Sigmoid colon (tissue), 7 donors: ENCODE results near the gene PAX3. TPM values are rescaled to one million over a fixed set of nuclear protein-coding genes. Genes with fewer than 3 reads are reported as not detected.

ENCODE experiments used
- DNase-seq: peaks from one replicate; pipeline ENCODE4 v3.0.0-alpha.2; 2019
- H3K27ac ChIP-seq, 4 donors: fragments of 200-600 bp; sonication (generic); one replicate each; pipeline ENCODE4 v1.5.1; 2016 to 2019; ENCODE audit warnings: mild to moderate bottlenecking in 1 of 4
- H3K27me3 ChIP-seq, 3 donors: fragments of 200-600 bp; sonication (generic); one replicate each; pipeline ENCODE4 v1.5.1; 2019; ENCODE audit warnings: mild to moderate bottlenecking in 1 of 3
- H3K36me3 ChIP-seq, 4 donors: fragments of 200-600 bp; sonication (generic); one replicate each; pipeline ENCODE4 v1.5.1; 2016 to 2019
- H3K4me1 ChIP-seq, 4 donors: fragments of 200-600 bp; sonication (generic); one replicate each; pipeline ENCODE4 v1.5.1; 2017 to 2019
- H3K4me3 ChIP-seq, 4 donors: fragments of 200-600 bp; sonication (generic); one replicate each; pipeline ENCODE4 v1.5.1; 2017 to 2019; ENCODE audit warnings: mild to moderate bottlenecking in 2 of 4, moderate library complexity in 1 of 4
- H3K9me3 ChIP-seq, 4 donors: fragments of 200-600 bp in 3 of 4; sonication (generic) in 3 of 4; one replicate each; pipeline versions ENCODE4 v1.5.1 to v1.6.1; 2013 to 2019
- EP300 ChIP-seq, 4 donors: sonication (generic); formaldehyde crosslinking; IDR thresholded peaks; one replicate each; pipeline ENCODE4 v1.6.1; 2017; ENCODE audit warnings: antibody characterized with exemption in 4 of 4
- POLR2A ChIP-seq, 2 donors: fragments of 450-650 bp; IDR thresholded peaks; one replicate each; pipeline ENCODE4 v1.6.1; 2016; ENCODE audit warnings: antibody characterized with exemption in 2 of 2, mild to moderate bottlenecking in 2 of 2, moderate library complexity in 2 of 2
- POLR2AphosphoS5 ChIP-seq, 4 donors: sonication (generic); formaldehyde crosslinking; IDR thresholded peaks; one replicate each; pipeline ENCODE4 v1.6.1; 2017; ENCODE audit warnings: antibody characterized with exemption in 4 of 4
- WGBS, 2 donors: extraction: QIAGEN DNeasy Blood & Tissue Kit; methylation state at CpG; one replicate each; pipeline ENCODE4 v1.1.7; 2013; 5-methylcytosine and 5-hydroxymethylcytosine counted together
- intact Hi-C: fragments of 100-400 bp; cut with DNase I; formaldehyde crosslinking; loops from one replicate; pipeline ENCODE4 v1.15.1; 2023
- polyA plus RNA-seq, 3 donors: library from polyadenylated mRNA; stranded (reverse); fragments of 200-250 nt; gene quantifications; one replicate each; pipeline ENCODE4 v1.2.3, GENCODE V29; 2013
- total RNA-seq, 4 donors: library from RNA; depleted of rRNA; stranded (reverse); fragments of >200 nt; gene quantifications; one replicate each; pipeline ENCODE4 v1.1.0, GENCODE V29; 2016
- TF ChIP-seq, protein P1 (sequence below), 4 experiments: fragments of 450-650 bp in 3 of 4; fragments of 200-600 bp in 1 of 4; IDR thresholded peaks; one replicate each; pipeline ENCODE4 v1.5.1; 2016 to 2019; ENCODE audit warnings: antibody characterized with exemption in 4 of 4, mild to moderate bottlenecking in 3 of 4, moderate library complexity in 2 of 4
- donor health status: healthy with polysubstance abuse.
- donor health status: Bipolar disorder and iron deficiency.
- donor health status: healthy.

Gene PAX3
- total and polyA plus RNA-seq, 7 donors = not detected

DNA sequence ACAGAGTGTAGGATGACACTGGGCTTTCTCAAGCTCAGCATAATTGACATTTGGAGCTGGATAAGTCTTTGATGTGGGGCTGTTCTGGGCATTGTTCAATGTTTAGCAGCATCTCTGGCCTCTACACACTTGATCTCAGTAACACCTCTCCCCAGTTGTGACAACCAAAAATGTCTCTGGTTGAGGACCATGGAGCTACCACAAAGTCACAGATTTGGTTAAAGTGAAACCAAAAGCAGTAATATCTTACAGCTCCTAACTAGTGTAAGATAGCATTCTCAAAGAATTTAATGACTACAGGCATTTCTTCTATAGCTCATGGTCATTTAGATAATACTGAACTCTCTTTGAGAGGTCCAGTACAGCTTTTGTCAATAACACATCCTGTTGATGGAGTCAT lies 23.4 kb upstream of the PAX3 start:
- intact Hi-C loops = no loop called here
- Histone ChIP-seq H3K9me3 (no peaks in the 10 kb centered on the region), H3K27ac (no peak overlapping the region), H3K4me3 (no peak overlapping the region), H3K4me1 (peaks cover 0 to 26% (median 22%) of the 10 kb centered on the region in 4 donors), H3K36me3 (no peaks in the 10 kb centered on the region), H3K27me3 (peaks cover 3 to 26% (median 7%) of the 10 kb centered on the region in 3 donors)
- DNase-seq = no peak
- no peak for TF ChIP-seq EP300 (IDR thresholded peaks at IDR 0.05)
- TF ChIP-seq, protein P1, sequence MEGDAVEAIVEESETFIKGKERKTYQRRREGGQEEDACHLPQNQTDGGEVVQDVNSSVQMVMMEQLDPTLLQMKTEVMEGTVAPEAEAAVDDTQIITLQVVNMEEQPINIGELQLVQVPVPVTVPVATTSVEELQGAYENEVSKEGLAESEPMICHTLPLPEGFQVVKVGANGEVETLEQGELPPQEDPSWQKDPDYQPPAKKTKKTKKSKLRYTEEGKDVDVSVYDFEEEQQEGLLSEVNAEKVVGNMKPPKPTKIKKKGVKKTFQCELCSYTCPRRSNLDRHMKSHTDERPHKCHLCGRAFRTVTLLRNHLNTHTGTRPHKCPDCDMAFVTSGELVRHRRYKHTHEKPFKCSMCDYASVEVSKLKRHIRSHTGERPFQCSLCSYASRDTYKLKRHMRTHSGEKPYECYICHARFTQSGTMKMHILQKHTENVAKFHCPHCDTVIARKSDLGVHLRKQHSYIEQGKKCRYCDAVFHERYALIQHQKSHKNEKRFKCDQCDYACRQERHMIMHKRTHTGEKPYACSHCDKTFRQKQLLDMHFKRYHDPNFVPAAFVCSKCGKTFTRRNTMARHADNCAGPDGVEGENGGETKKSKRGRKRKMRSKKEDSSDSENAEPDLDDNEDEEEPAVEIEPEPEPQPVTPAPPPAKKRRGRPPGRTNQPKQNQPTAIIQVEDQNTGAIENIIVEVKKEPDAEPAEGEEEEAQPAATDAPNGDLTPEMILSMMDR (IDR thresholded peaks at IDR 0.05) = no peak
- TF ChIP-seq POLR2AphosphoS5 (IDR thresholded peaks at IDR 0.05) = no peak
- TF ChIP-seq POLR2A (IDR thresholded peaks at IDR 0.05) = no peak

DNA sequence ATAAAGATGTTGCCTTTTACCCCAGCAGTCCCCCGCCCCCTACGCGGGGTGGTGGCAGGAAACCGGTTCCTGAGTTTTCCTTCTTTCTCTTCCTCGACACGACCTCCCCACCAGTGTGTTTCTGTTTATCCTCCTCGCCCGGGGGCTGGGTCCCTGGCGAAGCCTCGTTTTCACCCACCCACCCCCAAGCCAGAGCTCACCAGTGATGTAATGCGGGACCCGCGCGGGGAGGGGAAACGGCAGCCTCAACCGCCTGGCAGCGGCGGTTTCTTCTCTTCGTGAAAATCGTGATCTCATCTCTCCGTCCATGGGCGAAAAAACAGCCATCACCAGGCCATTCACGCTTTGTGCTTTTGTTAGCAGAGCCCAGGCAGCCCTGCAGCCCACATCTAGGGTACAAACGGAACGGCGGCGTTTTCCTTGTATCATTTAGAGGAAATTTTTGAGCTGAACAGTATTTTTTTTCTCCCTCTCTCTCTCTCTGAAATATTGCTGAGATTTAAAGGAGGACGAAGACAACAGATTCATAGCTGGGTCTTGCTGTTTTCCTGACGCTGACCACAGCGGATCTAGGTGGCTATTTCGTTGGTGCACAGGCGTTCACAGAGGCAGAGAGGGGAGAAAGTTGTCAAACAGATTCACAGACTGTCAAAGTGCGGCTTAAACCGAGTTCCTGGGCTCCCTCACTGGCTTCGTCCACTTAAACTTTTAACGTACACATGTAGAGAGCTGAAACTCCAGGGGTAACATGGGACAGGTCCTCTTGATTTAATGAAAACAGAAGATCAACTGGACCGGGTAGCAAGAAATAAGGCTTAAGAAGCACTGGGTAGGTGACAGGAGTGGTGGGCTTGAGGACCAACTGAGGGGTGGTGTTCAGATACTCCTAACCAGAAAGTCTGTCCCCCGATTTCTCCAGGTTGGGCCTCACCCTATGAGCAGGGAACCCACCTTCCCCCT lies 21.9 kb upstream of the PAX3 start:
- H3K4me3 ChIP-seq = peak overlapping the region; percentile 41 to 67 (median 50)
- intact Hi-C loops = no loop called here
- H3K9me3 ChIP-seq = no peaks in the 10 kb centered on the region
- DNase-seq = no peak
- peaks cover 3 to 39% (median 19%) of the 10 kb centered on the region in 3 donors for H3K27me3 ChIP-seq
- H3K4me1 ChIP-seq = peaks cover 0 to 26% (median 22%) of the 10 kb centered on the region in 4 donors
- WGBS, 2 donors = 19 to 23% methylated on average over 38 of the region's 38 CpGs
- peak overlapping the region; percentile 55 to 85 (median 61) for H3K27ac ChIP-seq
- TF ChIP-seq, protein P1 (IDR thresholded peaks at IDR 0.05) = no peak
- no peak for TF ChIP-seq EP300 (IDR thresholded peaks at IDR 0.05)
- no peak for TF ChIP-seq POLR2A (IDR thresholded peaks at IDR 0.05)
- no peak for TF ChIP-seq POLR2AphosphoS5 (IDR thresholded peaks at IDR 0.05)
- no peaks in the 10 kb centered on the region for H3K36me3 ChIP-seq

DNA sequence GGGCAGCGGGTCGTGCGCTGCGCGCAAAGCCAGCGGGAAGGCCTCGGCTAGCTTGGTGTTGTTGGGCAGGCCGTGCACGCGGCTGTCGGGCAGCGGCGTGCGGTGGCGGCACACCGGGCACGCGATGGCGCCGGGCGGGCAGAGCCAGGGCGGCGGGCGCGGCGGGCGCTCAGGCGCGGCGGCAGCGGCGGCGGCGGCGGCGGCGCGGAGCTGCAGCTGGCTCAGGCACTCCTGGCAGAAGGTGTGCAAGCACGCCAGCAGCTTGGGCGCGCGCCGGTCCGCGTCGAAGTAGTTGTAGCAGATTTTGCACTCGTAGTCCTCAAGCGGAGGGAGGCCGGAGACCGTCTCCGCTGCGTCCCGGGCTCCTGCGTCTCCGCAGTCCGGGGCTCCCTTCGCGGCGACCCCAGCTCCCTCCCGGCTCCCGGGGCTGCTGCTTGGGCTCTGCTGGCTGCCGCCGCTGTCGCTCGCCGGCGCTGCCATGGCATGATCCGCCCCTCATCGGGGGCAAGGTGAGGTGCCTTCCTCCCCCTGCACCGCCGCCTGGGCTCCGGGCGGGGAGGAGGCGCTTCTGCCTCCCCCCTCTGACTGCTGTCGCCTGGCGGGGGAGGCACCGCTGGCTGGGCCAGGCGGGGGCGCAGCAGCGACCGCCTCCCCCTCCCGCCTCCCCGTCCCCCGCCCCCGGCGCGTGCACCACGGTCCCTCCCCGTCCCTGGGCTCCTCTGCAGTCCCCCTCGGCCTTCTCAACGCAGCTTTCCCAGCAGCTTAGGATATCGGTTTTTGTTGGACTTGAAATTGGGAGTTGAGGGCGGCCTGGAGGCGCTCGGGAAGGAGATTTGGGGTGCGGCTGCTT lies 21.0 kb upstream of the PAX3 start:
- intact Hi-C loops = loop anchor here (2.0 kb wide), 1 partner anchor 293 kb away; no protein-coding TSS in a partner anchor
- Histone ChIP-seq H3K27ac (peak overlapping the region; percentile 55 to 85 (median 61)), H3K4me1 (peaks cover 0 to 26% (median 22%) of the 10 kb centered on the region in 4 donors), H3K9me3 (no peaks in the 10 kb centered on the region), H3K36me3 (no peaks in the 10 kb centered on the region), H3K27me3 (peaks cover 9 to 48% (median 26%) of the 10 kb centered on the region in 3 donors), H3K4me3 (peak overlapping the region; percentile 41 to 67 (median 50))
- no peak for DNase-seq
- TF ChIP-seq, protein P1 (IDR thresholded peaks at IDR 0.05) = no peak
- TF ChIP-seq EP300 (IDR thresholded peaks at IDR 0.05) = no peak
- peak in 1 of 4 donors; percentile 27 for TF ChIP-seq POLR2AphosphoS5 (IDR thresholded peaks at IDR 0.05)
- 1% methylated on average over 96 of the region's 96 CpGs for WGBS, 2 donors

DNA sequence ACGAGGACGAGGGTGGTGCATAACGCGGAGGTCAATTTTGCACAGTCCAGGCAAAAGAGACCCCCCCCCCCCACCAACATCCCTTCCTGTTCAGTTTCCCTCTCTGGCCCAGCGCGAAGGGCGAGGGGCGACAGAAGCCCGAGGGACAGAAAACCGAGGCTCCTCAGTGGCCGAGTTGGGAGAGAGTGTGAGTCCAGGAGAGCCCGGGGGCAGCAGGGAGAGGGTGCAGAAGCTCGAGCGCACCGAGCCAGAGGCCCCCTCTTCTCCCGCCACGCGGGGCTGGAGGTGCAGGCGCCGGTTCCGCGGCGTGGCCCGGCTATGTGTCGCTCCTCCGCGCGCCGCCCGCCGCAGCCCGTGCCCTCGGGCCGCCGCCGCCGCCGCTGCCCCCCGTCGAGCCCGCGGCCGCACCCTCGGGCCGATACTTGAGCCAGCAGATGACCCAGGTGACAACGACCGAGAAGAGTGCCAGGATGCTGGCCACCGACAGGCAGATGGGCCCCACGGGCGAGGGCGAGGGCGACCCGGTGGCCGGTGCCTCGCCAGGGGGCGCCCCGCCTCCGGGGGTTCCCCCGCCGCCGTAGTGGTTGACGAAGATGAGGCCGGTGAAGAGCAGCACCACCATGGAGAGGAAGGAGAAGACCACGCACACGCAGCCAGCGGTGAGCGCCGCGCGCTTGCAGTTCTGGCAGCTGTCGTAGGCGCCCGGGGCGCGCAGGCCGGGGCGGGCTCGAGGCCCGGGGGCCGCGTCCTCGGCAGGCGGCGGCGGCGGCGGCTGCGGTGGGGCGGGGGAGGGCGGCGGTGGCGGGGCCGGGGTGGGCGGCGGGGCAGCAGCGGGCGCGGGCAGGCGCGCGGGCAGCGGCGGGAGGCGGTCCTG lies 20.2 kb upstream of the PAX3 start:
- H3K4me1 ChIP-seq = peaks cover 0 to 26% (median 22%) of the 10 kb centered on the region in 4 donors
- intact Hi-C loops = loop anchor here (1.0 to 2.0 kb wide), 2 partner anchors 242 to 294 kb away; no protein-coding TSS in a partner anchor
- peak overlapping the region in 2 of 4 donors; percentile 42 to 85 for H3K27ac ChIP-seq
- TF ChIP-seq POLR2AphosphoS5 (IDR thresholded peaks at IDR 0.05) = no peak
- TF ChIP-seq, protein P1 (IDR thresholded peaks at IDR 0.05) = peak in 3 of 4 experiments; percentile 11 to 39 (median 26)
- no peak for DNase-seq
- H3K36me3 ChIP-seq = no peaks in the 10 kb centered on the region
- no peaks in the 10 kb centered on the region for H3K9me3 ChIP-seq
- peak overlapping the region; percentile 27 to 67 (median 50) for H3K4me3 ChIP-seq
- 1% methylated on average over 104 of the region's 104 CpGs for WGBS, 2 donors
- H3K27me3 ChIP-seq = peaks cover 9 to 57% (median 26%) of the 10 kb centered on the region in 3 donors
